HepG2 (cell line): ENCODE data around the gene GFER. TPM values are rescaled to one million over a fixed set of nuclear protein-coding genes. Genes with fewer than 3 reads are reported as not detected.

Experiments
- ARNTL ChIP-seq: sonication (generic); formaldehyde crosslinking; IDR thresholded peaks from 2 replicates; pipeline ENCODE4 v1.4.0; 2020; ENCODE audit warnings: mild to moderate bottlenecking, missing genetic modification reagents
- GLI4 ChIP-seq: sonication (generic); formaldehyde crosslinking; IDR thresholded peaks from 2 replicates; pipeline ENCODE4 v1.5.1; 2020; ENCODE audit warnings: missing genetic modification reagents, mild to moderate bottlenecking, moderate library complexity, borderline replicate concordance
- JDP2 ChIP-seq: sonication (generic); formaldehyde crosslinking; IDR thresholded peaks from 2 replicates; pipeline ENCODE4 v1.8.1; 2022; ENCODE audit warnings: missing genetic modification reagents, borderline replicate concordance
- KDM3A ChIP-seq: IDR thresholded peaks from 2 replicates; pipeline ENCODE4 v1.6.1; 2018; ENCODE audit warnings: low read depth, missing compliant biosample characterization
- KLF12 ChIP-seq: sonication (generic); formaldehyde crosslinking; IDR thresholded peaks from 2 replicates; pipeline ENCODE4 v1.4.0; 2020; ENCODE audit warnings: missing genetic modification reagents, borderline replicate concordance
- POGK ChIP-seq: sonication (generic); formaldehyde crosslinking; conservative IDR thresholded peaks from 2 replicates; pipeline ENCODE4 v1.8.0; 2022; ENCODE audit warnings: mild to moderate bottlenecking, moderate library complexity, missing genetic modification reagents
- RBM22 ChIP-seq: fragments of 200-400 bp; formaldehyde crosslinking; optimal IDR thresholded peaks from 2 replicates; pipeline ENCODE3; 2017; ENCODE audit warnings: mild to moderate bottlenecking, low read length, moderate library complexity
- SUZ12 ChIP-seq: fragments of 150-350 bp; IDR thresholded peaks from 2 replicates; pipeline ENCODE4 v1.6.1; 2014; ENCODE audit warnings: low read depth, low read length
- SYNCRIP ChIP-seq: fragments of 200-400 bp; formaldehyde crosslinking; IDR thresholded peaks from 2 replicates; pipeline ENCODE4 v1.6.1; 2018; ENCODE audit warnings: mild to moderate bottlenecking, low read depth, low read length; ENCODE audit not compliant: insufficient read depth
- TFAP4 ChIP-seq: sonication (generic); IDR thresholded peaks from 2 replicates; pipeline ENCODE4 v1.6.1; 2016; ENCODE audit warnings: low read depth, borderline replicate concordance
- TOE1 ChIP-seq: sonication (generic); formaldehyde crosslinking; IDR thresholded peaks from 2 replicates; pipeline ENCODE4 v1.4.0; 2020; ENCODE audit warnings: mild to moderate bottlenecking, missing genetic modification reagents
- ZBTB33 ChIP-seq: sonication (generic); formaldehyde crosslinking; IDR thresholded peaks from 2 replicates; pipeline ENCODE4 v1.4.0; 2020; ENCODE audit warnings: missing genetic modification reagents
- ZMYM2 ChIP-seq: sonication (generic); formaldehyde crosslinking; IDR thresholded peaks from 2 replicates; pipeline ENCODE4 v1.8.0; 2022; ENCODE audit warnings: mild to moderate bottlenecking, missing genetic modification reagents
- ZNF235 ChIP-seq: sonication (generic); formaldehyde crosslinking; IDR thresholded peaks from 2 replicates; pipeline ENCODE4 v1.8.1; 2023; ENCODE audit warnings: mild to moderate bottlenecking, missing genetic modification reagents, borderline replicate concordance
- ZNF280B ChIP-seq: sonication (generic); formaldehyde crosslinking; IDR thresholded peaks from 2 replicates; pipeline ENCODE4 v1.5.0; 2020; ENCODE audit warnings: missing genetic modification reagents, mild to moderate bottlenecking, borderline replicate concordance
- ZNF598 ChIP-seq: sonication (generic); formaldehyde crosslinking; IDR thresholded peaks from 2 replicates; pipeline ENCODE4 v1.5.1; 2020; ENCODE audit warnings: mild to moderate bottlenecking, missing genetic modification reagents, borderline replicate concordance
- ZNF740 ChIP-seq: sonication (generic); formaldehyde crosslinking; IDR thresholded peaks from 2 replicates; pipeline ENCODE4 v1.4.0; 2020; ENCODE audit warnings: missing genetic modification reagents
- ZSCAN5A ChIP-seq: sonication (generic); formaldehyde crosslinking; IDR thresholded peaks from 2 replicates; pipeline ENCODE4 v1.8.0; 2022; ENCODE audit warnings: mild to moderate bottlenecking, missing genetic modification reagents, borderline replicate concordance
- polyA plus RNA-seq, 8 experiments: library from polyadenylated mRNA; depleted of rRNA in 3 of 8; stranded (reverse) in 7 of 8; unstranded in 1 of 8; fragments of >200 nt; fragmentation: Illumina TruSeq in 4 of 8; extraction: Trizol in 4 of 8; gene quantifications; 2 replicates each; pipeline versions ENCODE4 v1.2.1 to v1.2.3, GENCODE V29; 2011 to 2016; ENCODE audit warnings: low read depth in 4 of 8, missing spikeins in 1 of 8, mixed read lengths in 1 of 8; ENCODE audit not compliant: insufficient read depth in 1 of 8
- total RNA-seq, 5 experiments: library from RNA; depleted of rRNA; stranded (reverse); fragments of >200 nt; fragmentation: Illumina TruSeq; extraction: Trizol; gene quantifications; 2 replicates each; pipeline ENCODE4 v1.2.3, GENCODE V29; 2016; ENCODE audit warnings: low read depth in 1 of 5

GFER gene
- total and polyA plus RNA-seq, 2 of the 13 experiments (the other 11 are each of a cell fraction or from before 2014, with no cell fraction given): 28.6 to 71.7 TPM

- TF ChIP-seq TFAP4: peak; percentile 99
- peak; percentile 26; the same call in 1 of the 2 replicates for TF ChIP-seq KDM3A (CRISPR knock-in tag)
- TF ChIP-seq RBM22: peak; percentile 7
- TF ChIP-seq ZSCAN5A (CRISPR knock-in tag): peak; percentile 54; the same call in 1 of the 2 replicates
- TF ChIP-seq ZNF235: peak; percentile 75
- no peak for TF ChIP-seq ZNF740
- TF ChIP-seq SUZ12: no peak
- peak; percentile 91 for TF ChIP-seq ARNTL
- no peak for TF ChIP-seq ZNF598 (CRISPR knock-in tag)
- peak; percentile 51; the same call in 1 of the 2 replicates for TF ChIP-seq ZMYM2 (CRISPR knock-in tag)
- no peak for TF ChIP-seq JDP2
- no peak for TF ChIP-seq SYNCRIP
- TF ChIP-seq TOE1 (CRISPR knock-in tag): no peak
- no peak for TF ChIP-seq ZBTB33 (CRISPR knock-in tag)
- TF ChIP-seq KLF12 (CRISPR knock-in tag): no peak
- 0 out of 2 replicates have a peak, but pooled peaks have one; percentile 25 for TF ChIP-seq GLI4 (CRISPR knock-in tag)
- no peak for TF ChIP-seq ZNF280B (CRISPR knock-in tag)
- peak; percentile 72; the same call in 1 of the 2 replicates for TF ChIP-seq POGK (CRISPR knock-in tag)
Observed at GRCh38 chr16:1940273-1941161, 43.5 kb upstream of the GFER start (continued).
